ENCODE measurements around the gene TRIM3. TPM values are rescaled to one million over a fixed set of nuclear protein-coding genes. Genes with fewer than 3 reads are reported as not detected.

The TRIM3 gene
- total RNA-seq, 1 experiment from 2014 or later = 37.1 TPM

- intact Hi-C loops (cut with micrococcal nuclease; ENCODE audit: unreplicated experiment) = no loop called here
- CTCF ChIA-PET = no interaction called here
- no TSS peak for BruUV-seq (replicated peaks)
Observed at GRCh38 chr11:6448574-6448973, 25.2 kb downstream of the TRIM3 start.

GRCh38 chr11:6443269-6444003 is 30.3 kb downstream of the TRIM3 start:
- Histone ChIP-seq H3K4me1 (ENCODE audit: insufficient read depth, low read length, poor library complexity, severe bottlenecking) (peaks cover 4% of the 10 kb centered on the region), H3K27ac (ENCODE audit: low read depth, low read length, poor library complexity, severe bottlenecking) (peak overlapping the region; percentile 40), H3K4me3 (ENCODE audit: low read depth, low read length, poor library complexity, severe bottlenecking) (no peak overlapping the region), H3K9me3 (ENCODE audit: low read depth, low read length, poor library complexity, severe bottlenecking) (no peaks in the 10 kb centered on the region), H3K36me3 (ENCODE audit: insufficient read depth, low read length, poor library complexity, severe bottlenecking) (peaks cover 5% of the 10 kb centered on the region), H3K27me3 (replicated peaks; ENCODE audit: insufficient read depth, low read depth, low read length, poor library complexity) (no peaks in the 10 kb centered on the region)
- peak; percentile 79 for DNase-seq (ENCODE audit: low spot score)
- intact Hi-C loops (cut with micrococcal nuclease; ENCODE audit: unreplicated experiment) = loop anchor here (1.0 kb wide), 1 partner anchor 64 kb away; no protein-coding TSS in a partner anchor
- TF ChIP-seq EZH2 (IDR thresholded peaks at IDR 0.05; ENCODE audit: borderline replicate concordance, low read depth, low read length, poor library complexity, severe bottlenecking) (no peak), CTCF (conservative IDR thresholded peaks at IDR 0.05; ENCODE audit: low read depth, low read length) (peak; percentile 87)
- ChIA-PET POLR2A (ENCODE audit: low non-redundant PET) (no interaction called here), CTCF (interaction anchor here (0.5 to 2.2 kb wide), 9 partner anchors 9 to 1956 kb away, joined by 3 to 25 read pairs (median 4); partner anchors contain the start of gene SMPD1)
- no TSS peak for BruUV-seq (replicated peaks)

More at GRCh38 chr11:6448574-6448973, 25.2 kb downstream of the TRIM3 start:
- no peak for TF ChIP-seq CTCF (conservative IDR thresholded peaks at IDR 0.05; ENCODE audit: low read depth, low read length)
- no peak for TF ChIP-seq EZH2 (IDR thresholded peaks at IDR 0.05; ENCODE audit: borderline replicate concordance, low read depth, low read length, poor library complexity, severe bottlenecking)
- POLR2A ChIA-PET (ENCODE audit: low non-redundant PET) = no interaction called here
- H3K9me3 ChIP-seq (ENCODE audit: low read depth, low read length, poor library complexity, severe bottlenecking) = no peaks in the 10 kb centered on the region
- peaks cover 27% of the 10 kb centered on the region for H3K36me3 ChIP-seq (ENCODE audit: insufficient read depth, low read length, poor library complexity, severe bottlenecking)
- no peak overlapping the region for H3K27ac ChIP-seq (ENCODE audit: low read depth, low read length, poor library complexity, severe bottlenecking)
- DNase-seq (ENCODE audit: low spot score) = no peak
- H3K27me3 ChIP-seq (replicated peaks; ENCODE audit: insufficient read depth, low read depth, low read length, poor library complexity) = no peaks in the 10 kb centered on the region
- no peaks in the 10 kb centered on the region for H3K4me1 ChIP-seq (ENCODE audit: insufficient read depth, low read length, poor library complexity, severe bottlenecking)
- no peak overlapping the region for H3K4me3 ChIP-seq (ENCODE audit: low read depth, low read length, poor library complexity, severe bottlenecking)

DNA sequence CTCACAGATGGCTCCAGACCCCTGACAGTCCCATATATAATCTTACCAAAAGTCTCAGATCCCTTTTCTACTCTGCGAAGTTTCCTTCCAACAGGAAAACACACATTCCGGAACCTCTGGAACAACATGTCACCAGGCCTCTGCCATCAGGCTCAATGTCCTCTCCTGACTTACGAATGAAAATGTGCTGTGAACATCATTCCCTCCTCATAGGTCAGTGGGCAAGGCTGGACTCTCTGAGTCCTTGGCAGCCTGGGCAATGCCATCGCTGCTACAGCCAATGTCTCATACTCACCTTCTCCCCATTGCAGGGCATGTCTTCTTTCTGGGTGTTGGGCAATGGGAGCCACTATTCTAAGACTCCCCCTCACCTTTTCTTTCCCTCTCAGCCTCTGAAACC is 31.3 kb downstream of the TRIM3 start:
- POLR2A ChIA-PET (ENCODE audit: low non-redundant PET) = no interaction called here
- Histone ChIP-seq H3K27me3 (replicated peaks; ENCODE audit: insufficient read depth, low read depth, low read length, poor library complexity) (no peaks in the 10 kb centered on the region), H3K4me3 (ENCODE audit: low read depth, low read length, poor library complexity, severe bottlenecking) (no peak overlapping the region), H3K9me3 (ENCODE audit: low read depth, low read length, poor library complexity, severe bottlenecking) (no peaks in the 10 kb centered on the region), H3K36me3 (ENCODE audit: insufficient read depth, low read length, poor library complexity, severe bottlenecking) (no peaks in the 10 kb centered on the region), H3K27ac (ENCODE audit: low read depth, low read length, poor library complexity, severe bottlenecking) (peak overlapping the region; percentile 27), H3K4me1 (ENCODE audit: insufficient read depth, low read length, poor library complexity, severe bottlenecking) (peaks cover 4% of the 10 kb centered on the region)
- CTCF ChIA-PET = interaction anchor here (2.1 to 2.2 kb wide), 2 partner anchors 52 to 63 kb away, joined by 7 to 25 read pairs; partner anchors contain the start of gene SMPD1
- no TSS peak for BruUV-seq (replicated peaks)
- no peak for TF ChIP-seq CTCF (conservative IDR thresholded peaks at IDR 0.05; ENCODE audit: low read depth, low read length)
- TF ChIP-seq EZH2 (IDR thresholded peaks at IDR 0.05; ENCODE audit: borderline replicate concordance, low read depth, low read length, poor library complexity, severe bottlenecking) = no peak
- intact Hi-C loops (cut with micrococcal nuclease; ENCODE audit: unreplicated experiment) = no loop called here
- no peak for DNase-seq (ENCODE audit: low spot score)
